Gastroesophageal sphincter (tissue), 3 donors: ENCODE measurements around the gene PADI2.

ENCODE experiments used
- EP300 ChIP-seq: sonication (generic); formaldehyde crosslinking; IDR thresholded peaks from one replicate; pipeline ENCODE4 v1.6.1; 2017; ENCODE audit warnings: antibody characterized with exemption, mild to moderate bottlenecking
- POLR2A ChIP-seq, 2 donors: fragments of 450-650 bp; IDR thresholded peaks; one replicate each; pipeline ENCODE4 v1.6.1; 2017; ENCODE audit warnings: antibody characterized with exemption in 2 of 2, mild to moderate bottlenecking in 2 of 2, moderate library complexity in 1 of 2
- TF ChIP-seq, protein P1 (sequence below), 4 experiments: fragments of 200-600 bp in 2 of 4; fragments of 450-650 bp in 2 of 4; sonication (generic) in 1 of 4; IDR thresholded peaks; one replicate each; pipeline ENCODE4 v1.5.1; 2017 to 2019; ENCODE audit warnings: antibody characterized with exemption in 4 of 4, mild to moderate bottlenecking in 2 of 4, moderate library complexity in 2 of 4

DNA sequence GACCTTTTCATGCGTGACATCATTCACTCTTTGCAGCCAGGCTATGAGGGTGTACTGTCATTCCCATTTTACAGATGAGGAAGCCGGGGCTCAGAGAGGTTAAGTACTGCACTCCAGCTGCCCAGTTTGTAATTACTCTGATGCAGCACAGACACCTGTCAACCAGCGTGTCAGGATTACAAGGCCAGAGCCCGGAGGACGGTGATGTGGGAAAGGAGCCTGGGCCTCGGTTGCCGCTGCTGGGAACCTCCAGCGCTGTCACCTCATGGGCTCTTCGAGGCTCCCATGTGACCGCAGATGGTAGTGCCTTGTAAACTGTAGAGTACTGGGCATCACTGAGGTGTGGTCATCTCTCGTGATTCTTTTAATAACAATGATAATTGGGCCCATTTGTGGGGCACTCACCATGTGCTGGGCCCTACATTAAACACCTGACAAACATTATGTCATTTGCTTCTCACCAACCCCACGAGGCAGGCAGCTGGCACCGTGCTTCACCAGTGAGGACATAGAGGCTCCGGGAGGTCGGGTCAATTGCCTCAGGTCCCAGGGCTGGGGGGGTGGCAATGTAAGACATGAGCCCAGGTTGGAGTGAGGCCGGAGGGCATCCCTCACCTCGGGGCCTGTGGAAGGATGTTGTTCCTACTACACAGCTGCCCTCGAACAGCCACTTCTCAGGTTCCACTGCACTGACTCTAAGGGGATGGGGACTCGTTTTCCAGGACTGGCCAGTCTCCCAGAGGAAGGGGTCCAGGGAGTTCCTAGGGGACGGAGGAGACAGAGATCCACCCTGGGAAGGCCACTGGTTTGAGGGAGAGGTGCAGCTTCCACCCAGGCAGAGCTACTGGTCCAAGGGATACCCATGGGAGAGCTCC, 42.9 kb upstream of the PADI2 start:
- TF ChIP-seq POLR2A (IDR thresholded peaks at IDR 0.05) (no peak), EP300 (no peak)
- TF ChIP-seq, protein P1, sequence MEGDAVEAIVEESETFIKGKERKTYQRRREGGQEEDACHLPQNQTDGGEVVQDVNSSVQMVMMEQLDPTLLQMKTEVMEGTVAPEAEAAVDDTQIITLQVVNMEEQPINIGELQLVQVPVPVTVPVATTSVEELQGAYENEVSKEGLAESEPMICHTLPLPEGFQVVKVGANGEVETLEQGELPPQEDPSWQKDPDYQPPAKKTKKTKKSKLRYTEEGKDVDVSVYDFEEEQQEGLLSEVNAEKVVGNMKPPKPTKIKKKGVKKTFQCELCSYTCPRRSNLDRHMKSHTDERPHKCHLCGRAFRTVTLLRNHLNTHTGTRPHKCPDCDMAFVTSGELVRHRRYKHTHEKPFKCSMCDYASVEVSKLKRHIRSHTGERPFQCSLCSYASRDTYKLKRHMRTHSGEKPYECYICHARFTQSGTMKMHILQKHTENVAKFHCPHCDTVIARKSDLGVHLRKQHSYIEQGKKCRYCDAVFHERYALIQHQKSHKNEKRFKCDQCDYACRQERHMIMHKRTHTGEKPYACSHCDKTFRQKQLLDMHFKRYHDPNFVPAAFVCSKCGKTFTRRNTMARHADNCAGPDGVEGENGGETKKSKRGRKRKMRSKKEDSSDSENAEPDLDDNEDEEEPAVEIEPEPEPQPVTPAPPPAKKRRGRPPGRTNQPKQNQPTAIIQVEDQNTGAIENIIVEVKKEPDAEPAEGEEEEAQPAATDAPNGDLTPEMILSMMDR (IDR thresholded peaks at IDR 0.05), result no peak
